OCI-LY7 (cell line): ENCODE results near the gene DAPK3.
"Not testable (repeated sequence)": the region's sequence is repeated elsewhere in the genome, so short reads cannot be mapped to it uniquely, and the experiment has no call there.

Experiments
- EZH2phosphoT487 ChIP-seq: fragments of 200-600 bp; sonication (generic); IDR thresholded peaks from 2 replicates; pipeline ENCODE4 v1.6.1; 2018; ENCODE audit warnings: low read depth, borderline replicate concordance, mild to moderate bottlenecking, mixed run types, antibody characterized with exemption, low read length, moderate library complexity, mixed read lengths
- TF ChIP-seq, protein P1 (sequence below): fragments of 200-600 bp; sonication (generic); conservative IDR thresholded peaks from 2 replicates; pipeline ENCODE4 v1.5.1; 2014; ENCODE audit warnings: mild to moderate bottlenecking, antibody characterized with exemption, low read length, moderate library complexity, mixed read lengths

DNA sequence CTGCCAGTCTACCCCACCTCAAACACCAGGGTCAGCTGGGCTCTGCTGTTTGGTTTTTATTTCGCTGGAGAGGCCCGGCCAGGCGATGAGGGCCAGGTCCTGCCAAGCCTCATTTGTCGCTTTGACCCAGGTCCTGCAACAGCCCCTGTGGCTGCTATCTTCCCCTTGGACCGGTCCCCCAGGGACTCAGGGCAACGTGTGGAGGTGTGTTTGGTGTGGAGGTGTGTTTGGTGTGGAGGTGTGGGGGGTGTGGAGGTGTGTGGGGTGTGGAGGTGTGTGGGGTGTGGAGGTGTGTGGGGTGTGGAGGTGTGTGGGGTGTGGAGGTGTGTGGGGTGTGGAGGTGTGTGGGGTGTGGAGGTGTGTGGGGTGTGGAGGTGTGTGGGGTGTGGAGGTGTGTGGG, 40.5 kb upstream of the DAPK3 start:
- TF ChIP-seq, protein P1, sequence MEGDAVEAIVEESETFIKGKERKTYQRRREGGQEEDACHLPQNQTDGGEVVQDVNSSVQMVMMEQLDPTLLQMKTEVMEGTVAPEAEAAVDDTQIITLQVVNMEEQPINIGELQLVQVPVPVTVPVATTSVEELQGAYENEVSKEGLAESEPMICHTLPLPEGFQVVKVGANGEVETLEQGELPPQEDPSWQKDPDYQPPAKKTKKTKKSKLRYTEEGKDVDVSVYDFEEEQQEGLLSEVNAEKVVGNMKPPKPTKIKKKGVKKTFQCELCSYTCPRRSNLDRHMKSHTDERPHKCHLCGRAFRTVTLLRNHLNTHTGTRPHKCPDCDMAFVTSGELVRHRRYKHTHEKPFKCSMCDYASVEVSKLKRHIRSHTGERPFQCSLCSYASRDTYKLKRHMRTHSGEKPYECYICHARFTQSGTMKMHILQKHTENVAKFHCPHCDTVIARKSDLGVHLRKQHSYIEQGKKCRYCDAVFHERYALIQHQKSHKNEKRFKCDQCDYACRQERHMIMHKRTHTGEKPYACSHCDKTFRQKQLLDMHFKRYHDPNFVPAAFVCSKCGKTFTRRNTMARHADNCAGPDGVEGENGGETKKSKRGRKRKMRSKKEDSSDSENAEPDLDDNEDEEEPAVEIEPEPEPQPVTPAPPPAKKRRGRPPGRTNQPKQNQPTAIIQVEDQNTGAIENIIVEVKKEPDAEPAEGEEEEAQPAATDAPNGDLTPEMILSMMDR = not testable (repeated sequence)
- TF ChIP-seq EZH2phosphoT487 = not testable (repeated sequence)
